Left kidney (tissue), 2 donors: ENCODE data around the gene HELZ2. TPM values are rescaled to one million over a fixed set of nuclear protein-coding genes. Genes with fewer than 3 reads are reported as not detected.
A peak's percentile ranks its signal among the peaks of the same experiment; 100 is the strongest.
"Not testable (repeated sequence)": the region's sequence is repeated elsewhere in the genome, so short reads cannot be mapped to it uniquely, and the experiment has no call there.

Experiments used
- DNase-seq: peaks from one replicate; pipeline ENCODE4 v3.0.0-alpha.2; 2013
- polyA plus RNA-seq: library from polyadenylated mRNA; unstranded; fragments of 120-200 nt; gene quantifications from one replicate; pipeline ENCODE4 v1.2.1, GENCODE V29; 2013; ENCODE audit not compliant: insufficient read length

The HELZ2 gene
- polyA plus RNA-seq, 1 donor = 11.8 TPM

GRCh38 chr20:63580796-63581461 lies 6.9 kb upstream of the HELZ2 start:
- DNase-seq = peak; percentile 36

DNA sequence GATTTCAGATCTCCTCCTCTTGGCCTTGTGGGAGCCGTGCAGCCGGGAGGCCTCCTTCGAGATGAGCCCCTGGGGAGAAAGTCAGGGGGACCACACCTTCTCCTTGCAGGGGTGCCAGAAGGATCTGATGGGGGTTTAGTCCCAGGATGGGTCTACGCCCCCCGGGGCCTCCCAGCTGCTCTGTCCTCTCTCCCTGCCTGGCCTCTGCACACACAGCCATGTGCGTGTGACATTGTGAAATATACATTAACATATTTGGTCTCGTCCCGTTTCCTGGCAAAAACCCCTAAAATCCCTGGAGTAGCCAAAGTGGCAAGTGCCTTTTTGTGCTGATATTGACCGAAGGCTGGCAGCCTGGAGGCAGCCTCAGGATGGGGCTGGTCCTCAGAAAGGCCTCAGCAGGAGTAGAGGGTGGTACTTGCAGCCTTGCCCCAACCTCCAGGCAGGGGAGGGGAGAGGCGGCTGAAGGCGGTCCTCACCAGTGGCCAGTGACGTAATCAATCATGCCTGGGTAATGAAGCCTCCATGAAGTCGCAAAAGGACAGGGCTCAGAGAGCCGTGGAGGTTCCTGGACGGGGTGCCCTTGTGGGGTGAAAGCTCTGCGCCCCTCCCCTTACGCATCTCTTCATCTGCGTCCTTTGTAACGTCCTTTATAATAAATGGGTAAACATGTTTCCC lies 5.1 kb upstream of the HELZ2 start:
- no peak for DNase-seq

- no peak for DNase-seq
Measured at GRCh38 chr20:63578224-63579016, 4.4 kb upstream of the HELZ2 start.

GRCh38 chr20:63577317-63577894 lies 3.4 kb upstream of the HELZ2 start:
- no peak for DNase-seq

DNA sequence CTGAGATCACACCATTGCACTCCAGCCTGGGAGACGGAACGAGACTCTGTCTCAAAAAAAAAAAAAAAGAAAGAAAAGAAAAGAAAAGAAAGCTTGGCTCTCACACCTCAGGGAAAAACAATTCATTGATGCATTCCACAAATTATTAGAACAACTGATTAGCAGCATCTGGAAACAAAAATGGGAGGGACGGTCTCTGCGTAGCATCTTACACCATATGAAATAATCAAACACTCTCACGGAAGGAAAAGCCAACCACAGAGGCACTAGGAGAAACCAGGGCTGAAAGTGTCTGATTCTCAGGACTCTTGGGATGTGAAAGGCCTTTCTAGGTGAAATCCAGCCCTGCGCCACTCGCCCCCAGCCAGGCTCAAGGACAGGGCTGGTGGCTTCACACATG lies 2.3 kb upstream of the HELZ2 start:
- no peak for DNase-seq

GRCh38 chr20:63574829-63575743 lies 1.0 kb upstream of the HELZ2 start:
- no peak for DNase-seq

DNA sequence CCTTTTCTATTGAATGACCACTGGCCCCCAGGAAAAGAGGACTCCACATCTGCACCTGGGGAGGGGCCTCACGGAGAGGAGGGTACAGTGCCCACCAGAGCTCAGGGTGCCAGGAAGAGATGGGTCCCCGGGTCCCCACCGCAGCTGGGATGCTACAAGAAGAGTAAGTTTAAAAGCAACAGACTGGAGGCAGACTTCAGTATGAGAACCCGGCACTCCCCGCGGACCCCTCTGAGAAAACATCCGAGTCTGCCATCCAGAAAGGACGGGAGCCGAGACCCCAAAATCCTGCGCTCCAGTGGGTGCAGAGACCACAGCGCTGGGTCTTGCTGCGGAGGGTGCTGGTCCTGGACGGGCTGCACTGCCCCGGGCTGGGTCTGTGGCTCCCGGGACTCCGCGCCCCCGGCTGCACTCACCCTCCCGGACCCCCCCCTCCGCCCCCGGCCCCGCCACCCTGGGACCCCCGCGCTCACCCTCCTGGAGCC lies 350 bp downstream of the HELZ2 start:
- no peak for DNase-seq

GRCh38 chr20:63572788-63573646 lies 1.0 kb downstream of the HELZ2 start:
- no peak for DNase-seq

- DNase-seq = no peak
Measured at GRCh38 chr20:63572071-63572787, 1.8 kb downstream of the HELZ2 start.

- not testable (repeated sequence) for DNase-seq
Measured at GRCh38 chr20:63571087-63571478, 3.0 kb downstream of the HELZ2 start.

GRCh38 chr20:63570281-63571086 lies 3.6 kb downstream of the HELZ2 start:
- DNase-seq = no peak

DNA sequence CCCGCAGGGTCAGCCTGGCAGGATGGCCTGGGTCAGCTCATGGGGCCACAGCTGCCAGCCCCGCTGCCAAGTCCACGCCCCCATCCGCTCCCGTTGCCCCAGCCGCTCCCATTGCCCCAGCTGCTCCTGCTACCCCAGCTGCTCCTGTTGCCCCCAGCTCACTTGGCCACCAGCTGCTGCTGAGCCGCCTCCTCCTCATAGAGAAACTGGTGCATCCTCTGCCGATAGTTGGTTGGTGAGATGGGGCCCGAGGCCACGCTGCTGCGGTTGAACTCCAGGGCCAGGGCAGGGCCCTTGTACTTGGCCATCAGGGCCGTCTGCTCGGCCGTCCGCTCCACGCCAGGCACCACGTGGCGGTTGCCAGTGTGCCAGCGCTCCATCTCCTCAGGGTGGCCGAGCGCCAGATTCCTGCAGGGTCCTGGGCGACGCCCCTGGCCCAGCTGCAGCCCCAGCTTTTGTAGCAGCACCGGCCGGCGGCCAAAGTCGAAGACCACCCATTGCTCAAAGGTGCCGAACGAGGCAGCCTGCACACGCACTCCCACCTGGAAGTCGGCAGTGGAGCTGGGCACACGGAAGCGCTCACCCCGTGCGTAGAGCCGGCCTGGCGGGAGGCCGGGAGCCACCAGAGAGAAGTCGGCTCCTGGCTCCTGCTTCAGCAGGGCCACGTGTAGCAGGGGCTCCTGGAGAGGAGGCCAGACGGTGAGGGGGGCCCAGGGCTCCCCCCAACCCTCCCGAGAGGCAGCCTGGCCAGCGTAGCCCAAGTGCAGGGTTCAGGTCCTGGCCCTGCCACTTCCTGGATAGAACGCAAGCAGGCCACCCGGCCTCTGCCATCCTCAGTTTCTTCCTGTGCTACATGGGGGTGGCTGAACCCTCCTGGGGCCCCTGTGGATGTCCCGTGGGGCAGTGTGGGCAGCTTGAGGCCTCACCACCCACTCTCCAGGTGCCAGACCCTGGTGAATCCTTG lies 4.8 kb downstream of the HELZ2 start:
- no peak for DNase-seq

DNA sequence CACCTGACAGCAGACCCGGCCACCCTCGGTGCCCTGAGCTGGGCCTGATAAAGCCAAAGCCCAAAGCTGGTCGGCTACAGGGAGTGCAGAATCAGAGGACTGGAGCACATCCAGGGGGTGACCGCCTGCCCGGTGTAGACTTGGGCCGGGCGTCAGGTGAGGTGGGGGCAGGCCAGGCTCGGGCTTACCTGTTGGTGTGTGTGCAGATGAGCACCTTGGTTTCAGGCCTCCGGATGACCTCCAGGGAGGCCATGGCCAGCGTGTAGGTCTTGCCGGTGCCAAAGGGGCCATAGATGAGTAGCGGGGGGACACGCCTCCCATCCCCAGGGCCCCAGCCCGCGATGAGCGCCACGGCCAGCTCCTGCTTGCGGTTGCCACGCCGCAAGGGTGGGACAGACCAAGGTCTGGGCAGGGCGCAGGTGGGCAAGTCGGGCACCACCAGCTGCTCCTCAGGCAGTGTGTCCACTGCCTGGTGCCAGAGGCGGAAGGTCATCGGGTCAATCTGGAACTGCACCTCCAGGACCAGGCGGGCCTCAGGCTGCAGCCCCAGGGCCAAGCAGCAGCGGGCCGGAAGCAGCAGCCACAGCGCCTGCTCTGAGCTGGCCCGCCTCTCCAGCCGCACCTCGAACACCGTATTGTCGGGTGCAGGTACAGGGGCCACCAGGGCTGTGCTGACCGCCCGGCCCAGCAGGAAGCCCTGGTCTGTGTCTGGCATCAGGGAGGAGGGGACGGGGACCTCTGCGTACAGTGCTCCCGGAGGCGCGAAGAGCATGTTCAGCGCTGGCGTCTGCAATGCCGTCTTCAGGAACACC lies 5.7 kb downstream of the HELZ2 start:
- no peak for DNase-seq

DNA sequence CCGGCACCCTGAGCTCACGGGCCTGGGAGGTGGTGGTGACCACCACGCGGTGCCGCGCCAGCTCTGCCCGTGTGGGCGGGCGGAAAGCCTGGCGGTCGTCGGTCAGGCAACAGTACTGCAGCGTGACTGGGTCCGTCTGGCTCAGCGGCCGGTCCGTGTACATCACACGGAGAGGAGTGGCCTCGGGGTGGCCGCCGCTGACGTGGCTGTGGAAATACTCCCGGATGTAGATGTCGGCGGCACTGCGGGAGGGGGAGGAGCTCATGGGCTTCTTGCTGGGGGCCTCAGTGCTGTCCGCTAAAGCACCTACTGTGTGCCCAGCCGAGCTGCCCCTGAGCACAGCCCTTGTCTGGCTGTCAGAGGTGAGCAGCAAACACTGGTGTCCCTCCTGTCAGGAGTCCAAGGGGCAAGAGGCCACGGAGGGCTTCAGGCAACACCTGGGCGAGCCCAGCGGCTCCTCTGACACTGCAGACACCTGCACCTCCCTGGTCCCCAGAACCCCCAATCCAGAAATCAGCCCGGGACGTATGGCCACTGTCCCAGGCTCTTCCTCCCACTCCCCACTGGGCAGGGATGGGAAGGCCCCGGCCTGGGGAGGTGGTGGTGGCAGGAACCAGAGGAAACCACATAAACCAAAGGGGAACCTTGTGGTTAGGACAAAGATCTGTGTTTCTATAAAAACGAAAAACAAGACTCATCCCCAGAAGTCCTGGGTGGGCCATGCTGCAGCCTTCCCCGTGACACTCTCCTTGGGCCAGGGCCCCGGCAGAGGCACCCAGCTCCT lies 6.5 kb downstream of the HELZ2 start:
- DNase-seq = no peak

- no peak for DNase-seq
Measured at GRCh38 chr20:63567136-63567385, 7.0 kb downstream of the HELZ2 start.
